HCT116 (cell line): ENCODE results near the gene PPY.

ENCODE experiments used
- EGR1 ChIP-seq: IDR thresholded peaks from 2 replicates; pipeline ENCODE4 v1.6.1; 2012; ENCODE audit warnings: low read depth
- FOSL1 ChIP-seq: IDR thresholded peaks from 2 replicates; pipeline ENCODE4 v1.6.1; 2012; ENCODE audit warnings: low read depth
- JUND ChIP-seq: IDR thresholded peaks from 2 replicates; pipeline ENCODE4 v1.6.1; 2012
- POLR2A ChIP-seq: IDR thresholded peaks from 2 replicates; pipeline ENCODE4 v1.7.0; 2011; ENCODE audit warnings: borderline replicate concordance; ENCODE audit not compliant: insufficient read depth, insufficient read length; ENCODE audit errors: extremely low read depth
- POLR2AphosphoS5 ChIP-seq: IDR thresholded peaks from 2 replicates; pipeline ENCODE4 v1.6.1; 2011; ENCODE audit warnings: mild to moderate bottlenecking, low read depth, low read length, moderate library complexity
- SP1 ChIP-seq: IDR thresholded peaks from 2 replicates; pipeline ENCODE4 v1.6.1; 2012; ENCODE audit warnings: low read depth
- YY1 ChIP-seq: IDR thresholded peaks from 2 replicates; pipeline ENCODE4 v1.6.1; 2011; ENCODE audit warnings: low read length, low read depth, moderate library complexity, mild to moderate bottlenecking; ENCODE audit not compliant: insufficient replicate concordance; ENCODE audit errors: extremely low read depth
- TF ChIP-seq, protein P1 (sequence below): IDR thresholded peaks from 2 replicates; pipeline ENCODE4 v1.6.1; 2011; ENCODE audit warnings: mild to moderate bottlenecking, low read length, moderate library complexity; ENCODE audit not compliant: insufficient replicate concordance; ENCODE audit errors: extremely low read depth
- TF ChIP-seq, protein P2 (sequence below), 3 experiments: fragments of 200-600 bp in 1 of 3; sonication (generic) in 1 of 3; IDR thresholded peaks in 2 of 3; conservative IDR thresholded peaks in 1 of 3; 2 replicates each; pipeline ENCODE4 v1.5.1; 2012 to 2017; ENCODE audit warnings: low read depth in 2 of 3, low read length in 2 of 3, antibody characterized with exemption in 1 of 3, borderline replicate concordance in 1 of 3, control low read depth in 1 of 3, mild to moderate bottlenecking in 1 of 3, mixed read lengths in 1 of 3, mixed run types in 1 of 3, moderate library complexity in 1 of 3; ENCODE audit not compliant: insufficient read depth in 1 of 3
- TF ChIP-seq, protein P3 (sequence below): IDR thresholded peaks from 2 replicates; pipeline ENCODE4 v1.6.1; 2012

DNA sequence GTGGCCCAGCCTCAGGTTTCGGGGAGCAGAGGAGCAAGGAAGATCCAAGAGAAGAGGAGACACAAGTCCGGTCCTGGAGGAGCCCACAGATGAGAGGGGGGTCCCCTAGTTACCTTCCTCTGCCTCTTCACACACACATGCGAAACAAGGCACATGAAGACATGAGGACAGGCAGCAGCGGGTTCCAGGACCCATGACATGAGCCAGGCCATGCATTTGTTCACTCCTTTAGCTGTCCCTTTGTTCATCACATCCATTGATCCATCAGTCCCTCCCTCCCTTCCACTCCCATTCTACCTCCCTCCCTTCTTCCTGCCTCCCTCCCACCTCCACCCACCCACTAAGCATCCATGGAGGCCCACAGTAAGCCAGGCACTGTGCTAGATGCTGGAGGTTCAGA, 9.4 kb downstream of the PPY start:
- TF ChIP-seq, protein P1, sequence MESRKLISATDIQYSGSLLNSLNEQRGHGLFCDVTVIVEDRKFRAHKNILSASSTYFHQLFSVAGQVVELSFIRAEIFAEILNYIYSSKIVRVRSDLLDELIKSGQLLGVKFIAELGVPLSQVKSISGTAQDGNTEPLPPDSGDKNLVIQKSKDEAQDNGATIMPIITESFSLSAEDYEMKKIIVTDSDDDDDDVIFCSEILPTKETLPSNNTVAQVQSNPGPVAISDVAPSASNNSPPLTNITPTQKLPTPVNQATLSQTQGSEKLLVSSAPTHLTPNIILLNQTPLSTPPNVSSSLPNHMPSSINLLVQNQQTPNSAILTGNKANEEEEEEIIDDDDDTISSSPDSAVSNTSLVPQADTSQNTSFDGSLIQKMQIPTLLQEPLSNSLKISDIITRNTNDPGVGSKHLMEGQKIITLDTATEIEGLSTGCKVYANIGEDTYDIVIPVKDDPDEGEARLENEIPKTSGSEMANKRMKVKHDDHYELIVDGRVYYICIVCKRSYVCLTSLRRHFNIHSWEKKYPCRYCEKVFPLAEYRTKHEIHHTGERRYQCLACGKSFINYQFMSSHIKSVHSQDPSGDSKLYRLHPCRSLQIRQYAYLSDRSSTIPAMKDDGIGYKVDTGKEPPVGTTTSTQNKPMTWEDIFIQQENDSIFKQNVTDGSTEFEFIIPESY, result no peak
- TF ChIP-seq FOSL1, result no peak
- TF ChIP-seq, protein P2, sequence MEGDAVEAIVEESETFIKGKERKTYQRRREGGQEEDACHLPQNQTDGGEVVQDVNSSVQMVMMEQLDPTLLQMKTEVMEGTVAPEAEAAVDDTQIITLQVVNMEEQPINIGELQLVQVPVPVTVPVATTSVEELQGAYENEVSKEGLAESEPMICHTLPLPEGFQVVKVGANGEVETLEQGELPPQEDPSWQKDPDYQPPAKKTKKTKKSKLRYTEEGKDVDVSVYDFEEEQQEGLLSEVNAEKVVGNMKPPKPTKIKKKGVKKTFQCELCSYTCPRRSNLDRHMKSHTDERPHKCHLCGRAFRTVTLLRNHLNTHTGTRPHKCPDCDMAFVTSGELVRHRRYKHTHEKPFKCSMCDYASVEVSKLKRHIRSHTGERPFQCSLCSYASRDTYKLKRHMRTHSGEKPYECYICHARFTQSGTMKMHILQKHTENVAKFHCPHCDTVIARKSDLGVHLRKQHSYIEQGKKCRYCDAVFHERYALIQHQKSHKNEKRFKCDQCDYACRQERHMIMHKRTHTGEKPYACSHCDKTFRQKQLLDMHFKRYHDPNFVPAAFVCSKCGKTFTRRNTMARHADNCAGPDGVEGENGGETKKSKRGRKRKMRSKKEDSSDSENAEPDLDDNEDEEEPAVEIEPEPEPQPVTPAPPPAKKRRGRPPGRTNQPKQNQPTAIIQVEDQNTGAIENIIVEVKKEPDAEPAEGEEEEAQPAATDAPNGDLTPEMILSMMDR (IDR thresholded peaks at IDR 0.05 in 2 of 3, conservative IDR thresholded peaks at IDR 0.05 in 1 of 3; ENCODE audit: borderline replicate concordance in 1 of 3, insufficient read depth in 1 of 3, low read depth in 2 of 3, low read length in 2 of 3), result no peak
- no peak for TF ChIP-seq POLR2AphosphoS5
- no peak for TF ChIP-seq EGR1
- no peak for TF ChIP-seq YY1
- TF ChIP-seq, protein P3, sequence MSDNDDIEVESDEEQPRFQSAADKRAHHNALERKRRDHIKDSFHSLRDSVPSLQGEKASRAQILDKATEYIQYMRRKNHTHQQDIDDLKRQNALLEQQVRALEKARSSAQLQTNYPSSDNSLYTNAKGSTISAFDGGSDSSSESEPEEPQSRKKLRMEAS, result no peak
- no peak for TF ChIP-seq POLR2A
- no peak for TF ChIP-seq JUND
- TF ChIP-seq SP1, result no peak
